ENCODE measurements around the gene LIMK1. TPM values are rescaled to one million over a fixed set of nuclear protein-coding genes. Genes with fewer than 3 reads are reported as not detected.
A peak's percentile ranks its signal among the peaks of the same experiment; 100 is the strongest.

LIMK1 gene
- total and polyA plus RNA-seq, 2 of the 13 experiments (the other 11 are each of a cell fraction or from before 2014, with no cell fraction given) = 8.9 to 18.8 TPM

DNA sequence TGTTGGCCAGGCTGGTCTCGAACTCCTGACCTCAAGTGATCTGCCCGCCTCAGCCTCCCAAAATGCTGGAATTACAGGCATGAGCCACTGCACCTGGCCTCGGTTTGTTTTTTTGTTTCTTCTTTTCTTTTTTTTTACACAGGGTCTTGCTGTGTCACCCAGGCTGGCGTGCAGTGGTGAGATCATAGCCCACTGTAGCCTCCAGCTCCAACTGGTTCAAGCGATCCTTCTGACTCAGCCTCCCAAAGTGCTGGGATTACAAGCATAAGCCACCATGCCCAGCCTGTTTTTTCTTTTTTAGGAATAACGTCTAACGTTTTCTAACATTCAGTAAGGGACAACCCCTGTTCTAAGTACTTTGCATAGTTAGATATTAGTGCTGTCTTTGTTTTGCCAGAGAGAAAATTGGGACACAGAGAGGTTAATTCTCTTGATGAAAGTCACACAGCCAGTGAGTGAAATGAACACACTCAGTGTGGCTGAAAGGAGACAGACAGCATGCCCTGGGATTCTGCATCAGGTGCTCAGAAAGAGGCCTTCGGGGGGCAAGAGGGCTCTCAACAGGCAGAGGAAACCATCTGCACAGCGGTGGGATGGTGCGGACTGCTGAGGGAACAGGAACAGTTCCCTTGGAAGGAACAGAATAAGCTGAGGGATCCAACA, 4.3 kb downstream of the LIMK1 start:
- H3K79me2 ChIP-seq (ENCODE audit: insufficient read depth, low read length) = no peaks in the 10 kb centered on the region
- FAIRE-seq (no peak), ATAC-seq (no peak), DNase-seq (ENCODE audit: low spot score) (no peak)
- no peaks in the 10 kb centered on the region for H3K9me3 ChIP-seq (ENCODE audit: low read length)
- 98% methylated on average over 10 of the region's 10 CpGs for WGBS (ENCODE audit: low lambda C conversion rate)
- H3K27ac ChIP-seq (ENCODE audit: extremely low read length, insufficient read depth, low read length) = no peak overlapping the region
- intact Hi-C loops (cut with micrococcal nuclease; ENCODE audit: unreplicated experiment) (no loop called here), in situ Hi-C loops (cut with HindIII; ENCODE audit: extremely low pct_ligation_motif_present, low pct_unique_long_range_greater_than_20kb) (no loop called here)
- no peak overlapping the region for H2AFZ ChIP-seq (ENCODE audit: low read length)
- H3K4me1 ChIP-seq (ENCODE audit: insufficient read depth, low read length) = peaks cover 13% of the 10 kb centered on the region
- no peaks in the 10 kb centered on the region for H3K36me3 ChIP-seq (replicated peaks in 1 of 2; ENCODE audit: control insufficient read depth in 1 of 2, insufficient read depth in 2 of 2, low read length in 2 of 2)
- TF ChIP-seq ZNF768 (CRISPR knock-in tag; IDR thresholded peaks at IDR 0.05) = peak; percentile 88
- no peak for TF ChIP-seq TAF15 (IDR thresholded peaks at IDR 0.05; ENCODE audit: low read depth, low read length, poor library complexity, severe bottlenecking)
- CTCF ChIA-PET (ENCODE audit: low intra/inter-chr PET ratio, low total read pairs) = no interaction called here
- POLR2A ChIA-PET = no interaction called here
- BruUV-seq (replicated peaks) = no TSS peak
- no peak overlapping the region for H3K9ac ChIP-seq (ENCODE audit: insufficient read depth, low read depth, low read length)
- H3K4me3 ChIP-seq (replicated peaks in 1 of 3; ENCODE audit: insufficient read depth in 1 of 3, low read depth in 2 of 3, low read length in 3 of 3) = no peak overlapping the region
- H3K4me2 ChIP-seq (ENCODE audit: low read depth, low read length) = no peak overlapping the region
- H3K27me3 ChIP-seq (ENCODE audit: control insufficient read depth in 1 of 2, insufficient read depth in 2 of 2, low read length in 2 of 2) = no peaks in the 10 kb centered on the region
- no peaks in the 10 kb centered on the region for H4K20me1 ChIP-seq (ENCODE audit: insufficient read depth, low read length)

GRCh38 chr7:74092321-74092963, 8.8 kb downstream of the LIMK1 start:
- intact Hi-C loops (cut with micrococcal nuclease; ENCODE audit: unreplicated experiment) = no loop called here
- POLR2A ChIA-PET = no interaction called here
- in situ Hi-C loops (cut with HindIII; ENCODE audit: extremely low pct_ligation_motif_present, low pct_unique_long_range_greater_than_20kb) = no loop called here
- Histone ChIP-seq H2AFZ (ENCODE audit: low read length) (no peak overlapping the region), H3K27ac (ENCODE audit: extremely low read length, insufficient read depth, low read length) (no peak overlapping the region), H3K4me2 (ENCODE audit: low read depth, low read length) (no peak overlapping the region), H3K36me3 (replicated peaks in 1 of 2; ENCODE audit: control insufficient read depth in 1 of 2, insufficient read depth in 2 of 2, low read length in 2 of 2) (peaks cover 0 to 4% of the 10 kb centered on the region in 2 experiments; a peak in 3 of 5 replicates), H4K20me1 (ENCODE audit: insufficient read depth, low read length) (no peaks in the 10 kb centered on the region), H3K79me2 (ENCODE audit: insufficient read depth, low read length) (no peaks in the 10 kb centered on the region), H3K4me1 (ENCODE audit: insufficient read depth, low read length) (no peaks in the 10 kb centered on the region), H3K9ac (ENCODE audit: insufficient read depth, low read depth, low read length) (no peak overlapping the region), H3K4me3 (replicated peaks in 1 of 3; ENCODE audit: insufficient read depth in 1 of 3, low read depth in 2 of 3, low read length in 3 of 3) (no peak overlapping the region), H3K27me3 (ENCODE audit: control insufficient read depth in 1 of 2, insufficient read depth in 2 of 2, low read length in 2 of 2) (no peaks in the 10 kb centered on the region), H3K9me3 (ENCODE audit: low read length) (no peaks in the 10 kb centered on the region)
- CTCF ChIA-PET (ENCODE audit: low intra/inter-chr PET ratio, low total read pairs) = no interaction called here
- WGBS (ENCODE audit: low lambda C conversion rate) = no CpG with 5 or more reads among the region's 13 CpGs
- no peak; the same call in 2 of the 3 replicates for ATAC-seq
- no TSS peak for BruUV-seq (replicated peaks)
- FAIRE-seq = no peak
- DNase-seq (ENCODE audit: low spot score) = no peak
- TF ChIP-seq ZNF317 (CRISPR knock-in tag; IDR thresholded peaks at IDR 0.05) = no peak
- TF ChIP-seq SP1 (IDR thresholded peaks at IDR 0.05) = no peak
- TF ChIP-seq SP1 (CRISPR knock-in tag; IDR thresholded peaks at IDR 0.05) = no peak
- no peak for TF ChIP-seq ZUFSP (CRISPR knock-in tag; IDR thresholded peaks at IDR 0.05; ENCODE audit: borderline replicate concordance)
- no peak for TF ChIP-seq ZNF234 (CRISPR knock-in tag; conservative IDR thresholded peaks at IDR 0.05)

Data from HepG2 (cell line).